Adipocyte (in vitro differentiated cells): ENCODE data around the gene PRDM2.

Experiments used
- DNase-seq: peaks from one replicate; pipeline ENCODE4 v3.0.0-alpha.2; 2015; ENCODE audit warnings: low read depth
- H3K27me3 ChIP-seq: replicated peaks from 2 replicates; pipeline ENCODE4 v1.7.0; 2013; ENCODE audit warnings: mild to moderate bottlenecking, low read length, moderate library complexity; ENCODE audit not compliant: control insufficient read depth, insufficient read depth
- H3K36me3 ChIP-seq: 2 replicates; pipeline ENCODE4 v1.7.0; 2013; ENCODE audit warnings: low read length, mild to moderate bottlenecking, moderate library complexity; ENCODE audit not compliant: control insufficient read depth, insufficient read depth, severe bottlenecking
- H3K4me1 ChIP-seq: 2 replicates; pipeline ENCODE4 v1.7.0; 2013; ENCODE audit warnings: mild to moderate bottlenecking, low read length, moderate library complexity; ENCODE audit not compliant: control insufficient read depth, insufficient read depth
- H3K4me3 ChIP-seq: 2 replicates; pipeline ENCODE4 v1.7.0; 2013; ENCODE audit warnings: mild to moderate bottlenecking, low read length, moderate library complexity
- H3K9ac ChIP-seq: 2 replicates; pipeline ENCODE4 v1.7.0; 2013; ENCODE audit warnings: mild to moderate bottlenecking, low read length, moderate library complexity
- H3K9me3 ChIP-seq: 2 replicates; pipeline ENCODE4 v1.7.0; 2013; ENCODE audit warnings: mild to moderate bottlenecking, low read length, moderate library complexity; ENCODE audit not compliant: control insufficient read depth

The PRDM2 gene

GRCh38 chr1:13871413-13871812 is 171.4 kb downstream of the PRDM2 start:
- Histone ChIP-seq H3K4me3 (no peak overlapping the region), H3K9me3 (peaks cover 16% of the 10 kb centered on the region), H3K9ac (no peak overlapping the region), H3K36me3 (no peaks in the 10 kb centered on the region), H3K27me3 (peaks cover 52% of the 10 kb centered on the region), H3K4me1 (no peaks in the 10 kb centered on the region)
- DNase-seq: no peak

GRCh38 chr1:13871886-13872285 is 171.9 kb downstream of the PRDM2 start:
- Histone ChIP-seq H3K4me1 (no peaks in the 10 kb centered on the region), H3K9me3 (peaks cover 16% of the 10 kb centered on the region), H3K36me3 (no peaks in the 10 kb centered on the region), H3K27me3 (peaks cover 48% of the 10 kb centered on the region), H3K4me3 (no peak overlapping the region), H3K9ac (no peak overlapping the region)
- no peak for DNase-seq

- no peaks in the 10 kb centered on the region for H3K36me3 ChIP-seq
- DNase-seq: no peak
- no peaks in the 10 kb centered on the region for H3K4me1 ChIP-seq
- H3K4me3 ChIP-seq: no peak overlapping the region
- H3K27me3 ChIP-seq: peaks cover 43% of the 10 kb centered on the region
- H3K9me3 ChIP-seq: peaks cover 16% of the 10 kb centered on the region
- H3K9ac ChIP-seq: no peak overlapping the region
Observed at GRCh38 chr1:13873032-13873431, 173.0 kb downstream of the PRDM2 start.
